Endodermal cell (in vitro differentiated cells): ENCODE results near the gene GALP. TPM values are rescaled to one million over a fixed set of nuclear protein-coding genes. Genes with fewer than 3 reads are reported as not detected.

Experiments
- DNase-seq: peaks from one replicate; pipeline ENCODE4 v3.0.0-alpha.2; 2017
- H3K27ac ChIP-seq: 2 replicates; pipeline ENCODE4 v1.5.1; 2013; ENCODE audit warnings: mild to moderate bottlenecking, low read depth, low read length, moderate library complexity
- H3K27me3 ChIP-seq: 2 replicates; pipeline ENCODE4 v1.6.1; 2013; ENCODE audit warnings: mild to moderate bottlenecking, low read length, moderate library complexity; ENCODE audit not compliant: insufficient read depth, control insufficient read depth, poor library complexity, severe bottlenecking
- H3K36me3 ChIP-seq: 2 replicates; pipeline ENCODE4 v1.7.0; 2013; ENCODE audit warnings: mild to moderate bottlenecking, low read length, moderate library complexity; ENCODE audit not compliant: control insufficient read depth, insufficient read depth
- H3K4me1 ChIP-seq: one replicate; pipeline ENCODE4 v1.7.0; 2013; ENCODE audit warnings: low read length; ENCODE audit not compliant: control insufficient read depth, insufficient read depth
- H3K4me3 ChIP-seq: 2 replicates; pipeline ENCODE4 v1.5.1; 2013; ENCODE audit warnings: mild to moderate bottlenecking, low read length, moderate library complexity
- H3K9ac ChIP-seq: 2 replicates; pipeline ENCODE4 v1.6.1; 2013; ENCODE audit warnings: mild to moderate bottlenecking, low read length, moderate library complexity; ENCODE audit not compliant: poor library complexity, severe bottlenecking; ENCODE audit errors: extremely low read depth
- H3K9me3 ChIP-seq: 2 replicates; pipeline ENCODE4 v1.6.1; 2013; ENCODE audit warnings: mild to moderate bottlenecking, low read length, moderate library complexity; ENCODE audit not compliant: control insufficient read depth
- H3K27ac Mint-ChIP-seq: 2 replicates; pipeline ENCODE4 v1.8.0; 2020; ENCODE audit warnings: mixed read lengths
- H3K27me3 Mint-ChIP-seq: 2 replicates; pipeline ENCODE4 v1.8.0; 2021; ENCODE audit warnings: mild to moderate bottlenecking, mixed read lengths; ENCODE audit not compliant: insufficient read depth
- H3K36me3 Mint-ChIP-seq: 2 replicates; pipeline ENCODE4 v1.8.0; 2020; ENCODE audit warnings: low read depth, mixed read lengths
- H3K4me1 Mint-ChIP-seq: 2 replicates; pipeline ENCODE4 v1.8.0; 2020; ENCODE audit warnings: mixed read lengths
- H3K4me3 Mint-ChIP-seq: 2 replicates; pipeline ENCODE4 v1.8.0; 2020; ENCODE audit warnings: mild to moderate bottlenecking, moderate library complexity, mixed read lengths
- H3K9me3 Mint-ChIP-seq: 2 replicates; pipeline ENCODE4 v1.8.0; 2020; ENCODE audit warnings: mild to moderate bottlenecking, mixed read lengths
- CTCF ChIP-seq: fragments of 200-600 bp; sonication (generic); conservative IDR thresholded peaks from 2 replicates; pipeline ENCODE4 v1.5.0; 2021; ENCODE audit warnings: antibody characterized with exemption, mild to moderate bottlenecking
- WGBS, 2 experiments: methylation state at CpG; one replicate each; pipeline versions ENCODE4 v1.1.5 to v1.1.7; 2013; ENCODE audit warnings: missing lambda C conversion rate in 2 of 2, mixed read lengths in 1 of 2; ENCODE audit not compliant: insufficient coverage in 1 of 2, insufficient read length in 1 of 2; 5-methylcytosine and 5-hydroxymethylcytosine counted together
- total RNA-seq, 2 donors: library from RNA; stranded (reverse); fragmentation: NEBNext Ultra II Directional in 1 of 2; extraction: Animal tissue kit (Norgen Biotek cat#: 25700) in 1 of 2; gene quantifications; 2 replicates in 1 of 2; 3 replicates in 1 of 2; pipeline ENCODE4 v1.2.1, GENCODE V29; 2021

GALP gene
- total RNA-seq, 2 donors from 2014 or later: 0.40 TPM; not detected in 1

GRCh38 chr19:56167064-56167578 lies 8.7 kb upstream of the GALP start:
- H3K9ac ChIP-seq: no peak overlapping the region
- no peaks in the 10 kb centered on the region for H3K4me1 ChIP-seq
- H3K9me3 ChIP-seq: no peaks in the 10 kb centered on the region
- no peak overlapping the region for H3K27ac ChIP-seq
- H3K27ac Mint-ChIP-seq: no peak overlapping the region
- no peak for TF ChIP-seq CTCF
- no peak overlapping the region for H3K4me3 ChIP-seq
- H3K27me3 Mint-ChIP-seq: peaks cover 5% of the 10 kb centered on the region
- 41 to 42% methylated on average over 3 to 7 of the region's 7 CpGs for WGBS, 2 experiments
- H3K4me3 Mint-ChIP-seq: no peak overlapping the region
- H3K36me3 Mint-ChIP-seq: no peaks in the 10 kb centered on the region
- DNase-seq: no peak
- no peaks in the 10 kb centered on the region for H3K27me3 ChIP-seq
- no peaks in the 10 kb centered on the region for H3K9me3 Mint-ChIP-seq
- no peaks in the 10 kb centered on the region for H3K36me3 ChIP-seq
- no peaks in the 10 kb centered on the region for H3K4me1 Mint-ChIP-seq

- Histone ChIP-seq H3K27me3 (no peaks in the 10 kb centered on the region), H3K9ac (no peak overlapping the region), H3K27ac (no peak overlapping the region), H3K9me3 (no peaks in the 10 kb centered on the region), H3K4me1 (no peaks in the 10 kb centered on the region), H3K36me3 (no peaks in the 10 kb centered on the region), H3K4me3 (no peak overlapping the region)
- Mint-ChIP-seq H3K9me3 (no peaks in the 10 kb centered on the region), H3K36me3 (no peaks in the 10 kb centered on the region), H3K27me3 (peaks cover 14% of the 10 kb centered on the region), H3K4me1 (peaks cover 10% of the 10 kb centered on the region), H3K27ac (no peak overlapping the region), H3K4me3 (no peak overlapping the region)
- WGBS, 2 experiments: 84 to 87% methylated on average over 14 of the region's 14 CpGs
- no peak for DNase-seq
- no peak for TF ChIP-seq CTCF
These were observed 5.5 kb upstream of the GALP start for GRCh38 chr19:56170261-56170660.

- Histone ChIP-seq H3K9me3 (no peaks in the 10 kb centered on the region), H3K27ac (no peak overlapping the region), H3K36me3 (no peaks in the 10 kb centered on the region), H3K27me3 (no peaks in the 10 kb centered on the region), H3K9ac (no peak overlapping the region), H3K4me1 (no peaks in the 10 kb centered on the region), H3K4me3 (no peak overlapping the region)
- peak; percentile 82 for DNase-seq
- no peak overlapping the region for H3K27ac Mint-ChIP-seq
- H3K4me3 Mint-ChIP-seq: no peak overlapping the region
- H3K27me3 Mint-ChIP-seq: peaks cover 27% of the 10 kb centered on the region
- 19 to 29% methylated on average over 5 of the region's 9 CpGs for WGBS, 2 experiments
- peaks cover 17% of the 10 kb centered on the region for H3K4me1 Mint-ChIP-seq
- TF ChIP-seq CTCF: no peak
- no peaks in the 10 kb centered on the region for H3K9me3 Mint-ChIP-seq
- H3K36me3 Mint-ChIP-seq: no peaks in the 10 kb centered on the region
These were observed 1.7 kb upstream of the GALP start for GRCh38 chr19:56174086-56174485.
